HepG2 (cell line): Measurements from ENCODE around the gene NXPH4. TPM values are rescaled to one million over a fixed set of nuclear protein-coding genes. Genes with fewer than 3 reads are reported as not detected.

Experiments
- GABPA ChIP-seq, 2 experiments: IDR thresholded peaks; 2 replicates each; pipeline ENCODE4 v1.6.1; 2011 to 2016; ENCODE audit warnings: low read depth in 2 of 2, low read length in 1 of 2, missing biosample characterization in 1 of 2, missing genetic modification characterization in 1 of 2
- GFI1 ChIP-seq: sonication (generic); formaldehyde crosslinking; IDR thresholded peaks from 2 replicates; pipeline ENCODE4 v1.5.0; 2020; ENCODE audit warnings: missing genetic modification reagents, mild to moderate bottlenecking, borderline replicate concordance
- MBD4 ChIP-seq: IDR thresholded peaks from 2 replicates; pipeline ENCODE4 v1.6.1; 2012; ENCODE audit warnings: low read length, inconsistent platforms, borderline replicate concordance
- NCOA5 ChIP-seq: sonication (generic); formaldehyde crosslinking; IDR thresholded peaks from 2 replicates; pipeline ENCODE4 v1.4.0; 2020; ENCODE audit warnings: missing genetic modification reagents
- PAF1 ChIP-seq: IDR thresholded peaks from 2 replicates; pipeline ENCODE4 v1.6.1; 2016; ENCODE audit warnings: missing genetic modification reagents, missing compliant biosample characterization
- PHB2 ChIP-seq: fragments of 450-650 bp; IDR thresholded peaks from 2 replicates; pipeline ENCODE4 v1.6.1; 2018; ENCODE audit not compliant: partially characterized antibody
- SMAD1 ChIP-seq: sonication (generic); formaldehyde crosslinking; IDR thresholded peaks from 2 replicates; pipeline ENCODE4 v1.4.0; 2020; ENCODE audit warnings: missing genetic modification reagents, low read depth, mild to moderate bottlenecking, borderline replicate concordance
- ZC3H13 ChIP-seq: sonication (generic); formaldehyde crosslinking; IDR thresholded peaks from 2 replicates; pipeline ENCODE4 v1.8.1; 2023; ENCODE audit warnings: mild to moderate bottlenecking, missing genetic modification reagents, moderate library complexity
- ZNF264 ChIP-seq: sonication (generic); formaldehyde crosslinking; IDR thresholded peaks from 2 replicates; pipeline ENCODE4 v1.4.0; 2020; ENCODE audit warnings: missing genetic modification reagents
- ZNF382 ChIP-seq: sonication (generic); formaldehyde crosslinking; IDR thresholded peaks from 2 replicates; pipeline ENCODE4 v1.5.0; 2020; ENCODE audit warnings: missing genetic modification reagents, mild to moderate bottlenecking, borderline replicate concordance
- ZNF441 ChIP-seq: sonication (generic); formaldehyde crosslinking; IDR thresholded peaks from 2 replicates; pipeline ENCODE4 v1.7.0; 2021; ENCODE audit warnings: missing genetic modification reagents, borderline replicate concordance
- ZNF749 ChIP-seq: sonication (generic); formaldehyde crosslinking; IDR thresholded peaks from 2 replicates; pipeline ENCODE4 v1.8.0; 2022; ENCODE audit warnings: mild to moderate bottlenecking, missing genetic modification reagents, moderate library complexity, borderline replicate concordance
- polyA plus RNA-seq, 8 experiments: library from polyadenylated mRNA; depleted of rRNA in 3 of 8; stranded (reverse) in 7 of 8; unstranded in 1 of 8; fragments of >200 nt; fragmentation: Illumina TruSeq in 4 of 8; extraction: Trizol in 4 of 8; gene quantifications; 2 replicates each; pipeline versions ENCODE4 v1.2.1 to v1.2.3, GENCODE V29; 2011 to 2016; ENCODE audit warnings: low read depth in 4 of 8, missing spikeins in 1 of 8, mixed read lengths in 1 of 8; ENCODE audit not compliant: insufficient read depth in 1 of 8
- total RNA-seq, 5 experiments: library from RNA; depleted of rRNA; stranded (reverse); fragments of >200 nt; fragmentation: Illumina TruSeq; extraction: Trizol; gene quantifications; 2 replicates each; pipeline ENCODE4 v1.2.3, GENCODE V29; 2016; ENCODE audit warnings: low read depth in 1 of 5
- TF ChIP-seq, protein P1 (sequence below): sonication (generic); formaldehyde crosslinking; IDR thresholded peaks from 2 replicates; pipeline ENCODE4 v1.4.0; 2020; ENCODE audit warnings: missing genetic modification reagents
- TF ChIP-seq, protein P2 (sequence below): sonication (generic); formaldehyde crosslinking; IDR thresholded peaks from 2 replicates; pipeline ENCODE4 v1.4.0; 2020; ENCODE audit warnings: missing genetic modification reagents, borderline replicate concordance
- TF ChIP-seq, protein P3 (sequence below): sonication (generic); formaldehyde crosslinking; conservative IDR thresholded peaks from 2 replicates; pipeline ENCODE4 v1.8.0; 2022; ENCODE audit warnings: missing genetic modification reagents
- TF ChIP-seq, protein P4 (sequence below): sonication (generic); formaldehyde crosslinking; IDR thresholded peaks from 2 replicates; pipeline ENCODE4 v1.4.0; 2020; ENCODE audit warnings: missing genetic modification reagents, mild to moderate bottlenecking, borderline replicate concordance
- TF ChIP-seq, protein P5 (sequence below): sonication (generic); formaldehyde crosslinking; IDR thresholded peaks from 2 replicates; pipeline ENCODE4 v1.5.0; 2020; ENCODE audit warnings: missing genetic modification reagents, mild to moderate bottlenecking, borderline replicate concordance

NXPH4 gene
- total and polyA plus RNA-seq, 2 of the 13 experiments (the other 11 are each of a cell fraction or from before 2014, with no cell fraction given), result 0.13 TPM; not detected in 1

DNA sequence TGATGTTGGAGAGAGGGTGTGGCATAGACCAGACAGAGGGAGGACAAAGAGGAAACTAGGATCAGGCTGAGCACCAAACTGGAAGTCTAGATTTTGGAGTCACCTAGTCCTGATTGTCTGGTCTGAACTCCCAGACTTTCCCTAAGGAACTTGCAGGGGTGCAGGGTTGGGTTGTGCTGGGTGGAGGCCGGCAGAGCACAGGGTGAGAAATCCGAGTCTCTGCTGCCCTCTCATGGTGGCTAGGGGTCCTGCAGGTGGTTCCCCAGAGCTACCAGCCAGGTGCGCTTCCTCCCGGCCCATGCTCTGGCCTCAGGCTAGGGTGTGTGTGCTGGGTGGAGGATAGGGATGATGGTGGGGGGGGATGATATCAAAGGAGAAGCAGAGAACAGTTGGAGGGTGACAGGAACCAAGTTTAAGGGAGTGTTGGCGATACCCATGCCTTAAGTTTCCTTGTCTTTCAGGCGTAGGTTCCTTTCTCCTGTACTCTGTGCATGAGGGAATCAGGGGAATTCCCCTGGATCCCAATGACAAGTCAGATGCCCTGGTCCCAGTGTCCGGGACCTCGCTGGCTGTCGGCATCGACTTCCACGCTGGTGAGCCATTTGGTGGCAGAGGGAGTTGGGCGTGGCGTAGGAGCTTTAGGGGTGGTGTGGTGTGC, 33.5 kb upstream of the NXPH4 start (continued):
- TF ChIP-seq, protein P1, sequence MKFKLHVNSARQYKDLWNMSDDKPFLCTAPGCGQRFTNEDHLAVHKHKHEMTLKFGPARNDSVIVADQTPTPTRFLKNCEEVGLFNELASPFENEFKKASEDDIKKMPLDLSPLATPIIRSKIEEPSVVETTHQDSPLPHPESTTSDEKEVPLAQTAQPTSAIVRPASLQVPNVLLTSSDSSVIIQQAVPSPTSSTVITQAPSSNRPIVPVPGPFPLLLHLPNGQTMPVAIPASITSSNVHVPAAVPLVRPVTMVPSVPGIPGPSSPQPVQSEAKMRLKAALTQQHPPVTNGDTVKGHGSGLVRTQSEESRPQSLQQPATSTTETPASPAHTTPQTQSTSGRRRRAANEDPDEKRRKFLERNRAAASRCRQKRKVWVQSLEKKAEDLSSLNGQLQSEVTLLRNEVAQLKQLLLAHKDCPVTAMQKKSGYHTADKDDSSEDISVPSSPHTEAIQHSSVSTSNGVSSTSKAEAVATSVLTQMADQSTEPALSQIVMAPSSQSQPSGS (CRISPR knock-in tag), result no peak
- TF ChIP-seq ZNF749 (CRISPR knock-in tag) (no peak), PAF1 (no peak), SMAD1 (CRISPR knock-in tag) (no peak), GFI1 (CRISPR knock-in tag) (no peak), ZNF441 (CRISPR knock-in tag) (no peak), MBD4 (no peak), GABPA (IDR thresholded peaks at IDR 0.05; ENCODE audit: low read depth, low read length) (no peak), GABPA (CRISPR knock-in tag; IDR thresholded peaks at IDR 0.05; ENCODE audit: low read depth) (no peak), PHB2 (no peak), ZC3H13 (CRISPR knock-in tag) (no peak), NCOA5 (CRISPR knock-in tag) (no peak), ZNF382 (no peak), ZNF264 (CRISPR knock-in tag) (no peak)
- TF ChIP-seq, protein P2, sequence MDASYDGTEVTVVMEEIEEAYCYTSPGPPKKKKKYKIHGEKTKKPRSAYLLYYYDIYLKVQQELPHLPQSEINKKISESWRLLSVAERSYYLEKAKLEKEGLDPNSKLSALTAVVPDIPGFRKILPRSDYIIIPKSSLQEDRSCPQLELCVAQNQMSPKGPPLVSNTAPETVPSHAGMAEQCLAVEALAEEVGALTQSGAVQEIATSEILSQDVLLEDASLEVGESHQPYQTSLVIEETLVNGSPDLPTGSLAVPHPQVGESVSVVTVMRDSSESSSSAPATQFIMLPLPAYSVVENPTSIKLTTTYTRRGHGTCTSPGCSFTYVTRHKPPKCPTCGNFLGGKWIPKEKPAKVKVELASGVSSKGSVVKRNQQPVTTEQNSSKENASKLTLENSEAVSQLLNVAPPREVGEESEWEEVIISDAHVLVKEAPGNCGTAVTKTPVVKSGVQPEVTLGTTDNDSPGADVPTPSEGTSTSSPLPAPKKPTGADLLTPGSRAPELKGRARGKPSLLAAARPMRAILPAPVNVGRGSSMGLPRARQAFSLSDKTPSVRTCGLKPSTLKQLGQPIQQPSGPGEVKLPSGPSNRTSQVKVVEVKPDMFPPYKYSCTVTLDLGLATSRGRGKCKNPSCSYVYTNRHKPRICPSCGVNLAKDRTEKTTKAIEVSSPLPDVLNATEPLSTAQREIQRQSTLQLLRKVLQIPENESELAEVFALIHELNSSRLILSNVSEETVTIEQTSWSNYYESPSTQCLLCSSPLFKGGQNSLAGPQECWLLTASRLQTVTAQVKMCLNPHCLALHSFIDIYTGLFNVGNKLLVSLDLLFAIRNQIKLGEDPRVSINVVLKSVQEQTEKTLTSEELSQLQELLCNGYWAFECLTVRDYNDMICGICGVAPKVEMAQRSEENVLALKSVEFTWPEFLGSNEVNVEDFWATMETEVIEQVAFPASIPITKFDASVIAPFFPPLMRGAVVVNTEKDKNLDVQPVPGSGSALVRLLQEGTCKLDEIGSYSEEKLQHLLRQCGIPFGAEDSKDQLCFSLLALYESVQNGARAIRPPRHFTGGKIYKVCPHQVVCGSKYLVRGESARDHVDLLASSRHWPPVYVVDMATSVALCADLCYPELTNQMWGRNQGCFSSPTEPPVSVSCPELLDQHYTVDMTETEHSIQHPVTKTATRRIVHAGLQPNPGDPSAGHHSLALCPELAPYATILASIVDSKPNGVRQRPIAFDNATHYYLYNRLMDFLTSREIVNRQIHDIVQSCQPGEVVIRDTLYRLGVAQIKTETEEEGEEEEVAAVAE (CRISPR knock-in tag), result no peak
- TF ChIP-seq, protein P3, sequence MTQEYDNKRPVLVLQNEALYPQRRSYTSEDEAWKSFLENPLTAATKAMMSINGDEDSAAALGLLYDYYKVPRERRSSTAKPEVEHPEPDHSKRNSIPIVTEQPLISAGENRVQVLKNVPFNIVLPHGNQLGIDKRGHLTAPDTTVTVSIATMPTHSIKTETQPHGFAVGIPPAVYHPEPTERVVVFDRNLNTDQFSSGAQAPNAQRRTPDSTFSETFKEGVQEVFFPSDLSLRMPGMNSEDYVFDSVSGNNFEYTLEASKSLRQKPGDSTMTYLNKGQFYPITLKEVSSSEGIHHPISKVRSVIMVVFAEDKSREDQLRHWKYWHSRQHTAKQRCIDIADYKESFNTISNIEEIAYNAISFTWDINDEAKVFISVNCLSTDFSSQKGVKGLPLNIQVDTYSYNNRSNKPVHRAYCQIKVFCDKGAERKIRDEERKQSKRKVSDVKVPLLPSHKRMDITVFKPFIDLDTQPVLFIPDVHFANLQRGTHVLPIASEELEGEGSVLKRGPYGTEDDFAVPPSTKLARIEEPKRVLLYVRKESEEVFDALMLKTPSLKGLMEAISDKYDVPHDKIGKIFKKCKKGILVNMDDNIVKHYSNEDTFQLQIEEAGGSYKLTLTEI (CRISPR knock-in tag), result no peak
- TF ChIP-seq, protein P4, sequence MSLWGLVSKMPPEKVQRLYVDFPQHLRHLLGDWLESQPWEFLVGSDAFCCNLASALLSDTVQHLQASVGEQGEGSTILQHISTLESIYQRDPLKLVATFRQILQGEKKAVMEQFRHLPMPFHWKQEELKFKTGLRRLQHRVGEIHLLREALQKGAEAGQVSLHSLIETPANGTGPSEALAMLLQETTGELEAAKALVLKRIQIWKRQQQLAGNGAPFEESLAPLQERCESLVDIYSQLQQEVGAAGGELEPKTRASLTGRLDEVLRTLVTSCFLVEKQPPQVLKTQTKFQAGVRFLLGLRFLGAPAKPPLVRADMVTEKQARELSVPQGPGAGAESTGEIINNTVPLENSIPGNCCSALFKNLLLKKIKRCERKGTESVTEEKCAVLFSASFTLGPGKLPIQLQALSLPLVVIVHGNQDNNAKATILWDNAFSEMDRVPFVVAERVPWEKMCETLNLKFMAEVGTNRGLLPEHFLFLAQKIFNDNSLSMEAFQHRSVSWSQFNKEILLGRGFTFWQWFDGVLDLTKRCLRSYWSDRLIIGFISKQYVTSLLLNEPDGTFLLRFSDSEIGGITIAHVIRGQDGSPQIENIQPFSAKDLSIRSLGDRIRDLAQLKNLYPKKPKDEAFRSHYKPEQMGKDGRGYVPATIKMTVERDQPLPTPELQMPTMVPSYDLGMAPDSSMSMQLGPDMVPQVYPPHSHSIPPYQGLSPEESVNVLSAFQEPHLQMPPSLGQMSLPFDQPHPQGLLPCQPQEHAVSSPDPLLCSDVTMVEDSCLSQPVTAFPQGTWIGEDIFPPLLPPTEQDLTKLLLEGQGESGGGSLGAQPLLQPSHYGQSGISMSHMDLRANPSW, result no peak
- TF ChIP-seq, protein P5, sequence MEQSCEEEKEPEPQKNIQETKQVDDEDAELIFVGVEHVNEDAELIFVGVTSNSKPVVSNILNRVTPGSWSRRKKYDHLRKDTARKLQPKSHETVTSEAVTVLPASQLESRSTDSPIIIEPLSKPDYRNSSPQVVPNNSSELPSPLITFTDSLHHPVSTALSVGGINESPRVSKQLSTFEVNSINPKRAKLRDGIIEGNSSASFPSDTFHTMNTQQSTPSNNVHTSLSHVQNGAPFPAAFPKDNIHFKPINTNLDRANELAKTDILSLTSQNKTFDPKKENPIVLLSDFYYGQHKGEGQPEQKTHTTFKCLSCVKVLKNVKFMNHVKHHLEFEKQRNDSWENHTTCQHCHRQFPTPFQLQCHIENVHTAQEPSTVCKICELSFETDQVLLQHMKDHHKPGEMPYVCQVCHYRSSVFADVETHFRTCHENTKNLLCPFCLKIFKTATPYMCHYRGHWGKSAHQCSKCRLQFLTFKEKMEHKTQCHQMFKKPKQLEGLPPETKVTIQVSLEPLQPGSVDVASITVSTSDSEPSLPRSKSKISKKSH (CRISPR knock-in tag), result no peak
